Left renal pelvis (tissue), 4 donors: ENCODE data around the gene XNDC1N. TPM values are rescaled to one million over a fixed set of nuclear protein-coding genes. Genes with fewer than 3 reads are reported as not detected.
"Not testable (repeated sequence)": the region's sequence is repeated elsewhere in the genome, so short reads cannot be mapped to it uniquely, and the experiment has no call there.

Experiments used
- DNase-seq, 4 donors: peaks; one replicate each; pipeline ENCODE4 v3.0.0-alpha.2; 2013; ENCODE audit warnings: low read depth in 4 of 4, low spot score in 3 of 4
- polyA plus RNA-seq, 4 donors: library from polyadenylated mRNA; unstranded; fragments of 120-200 nt; gene quantifications; one replicate each; pipeline ENCODE4 v1.2.1, GENCODE V29; 2013; ENCODE audit not compliant: insufficient read length in 4 of 4

Gene XNDC1N
- polyA plus RNA-seq, 4 donors = 5.6 to 8.5 (median 6.5) TPM

GRCh38 chr11:71933141-71933933 is 4.9 kb upstream of the XNDC1N start:
- no peak for DNase-seq

- no peak for DNase-seq
Measured at GRCh38 chr11:71931245-71931602, 2.8 kb upstream of the XNDC1N start.

GRCh38 chr11:71930556-71931244 is 2.3 kb upstream of the XNDC1N start:
- no peak for DNase-seq

- no peak for DNase-seq
Measured at GRCh38 chr11:71929491-71929890, 1.1 kb upstream of the XNDC1N start.

- DNase-seq = peak; percentile 89 to 96 (median 92)
Measured at GRCh38 chr11:71928737-71929443, 496 bp upstream of the XNDC1N start, which contains the start of gene RNF121. TSS of gene RNF121 (plus strand) at chr11:71929046. CDS start at chr11:71929062, 16 bp downstream.

- DNase-seq = no peak
Measured at GRCh38 chr11:71917646-71918140, 10.7 kb downstream of the XNDC1N start.

- no peak for DNase-seq
Measured at GRCh38 chr11:71914617-71915189, 13.7 kb downstream of the XNDC1N start.

GRCh38 chr11:71913756-71914526 is 14.5 kb downstream of the XNDC1N start:
- no peak for DNase-seq

- DNase-seq = not testable (repeated sequence)
Measured at GRCh38 chr11:71911986-71912340, 16.4 kb downstream of the XNDC1N start.

GRCh38 chr11:71911321-71911985 is 16.9 kb downstream of the XNDC1N start:
- not testable (repeated sequence) for DNase-seq

GRCh38 chr11:71910775-71911174 is 17.6 kb downstream of the XNDC1N start:
- not testable (repeated sequence) for DNase-seq

GRCh38 chr11:71908218-71908617 is 20.2 kb downstream of the XNDC1N start:
- no peak for DNase-seq

- DNase-seq = not testable (repeated sequence)
Measured at GRCh38 chr11:71901137-71901536, 27.3 kb downstream of the XNDC1N start.

GRCh38 chr11:71895961-71896360 is 32.4 kb downstream of the XNDC1N start:
- no peak for DNase-seq

GRCh38 chr11:71889181-71889872 is 39.1 kb downstream of the XNDC1N start:
- not testable (repeated sequence) for DNase-seq

GRCh38 chr11:71888335-71889010 is 39.9 kb downstream of the XNDC1N start:
- DNase-seq = not testable (repeated sequence)

GRCh38 chr11:71885806-71886205 is 42.6 kb downstream of the XNDC1N start:
- DNase-seq = not testable (repeated sequence)
